DOHH2 (cell line): ENCODE data around the gene MEOX2.

Experiments
- H3F3A ChIP-seq: fragments of 200-600 bp; sonication (generic), shearing (Covaris generic); 2 replicates; pipeline ENCODE4 v1.6.0; 2016; ENCODE audit warnings: antibody characterized with exemption, mild to moderate bottlenecking; ENCODE audit not compliant: control insufficient read depth, insufficient read depth
- H3K27ac ChIP-seq: fragments of 200-600 bp; sonication (generic); 2 replicates; pipeline ENCODE4 v1.5.1; 2014; ENCODE audit warnings: low read depth, mild to moderate bottlenecking, low read length, moderate library complexity
- H3K27me3 ChIP-seq: fragments of 200-600 bp; sonication (generic); 2 replicates; pipeline ENCODE4 v1.6.1; 2014; ENCODE audit warnings: mild to moderate bottlenecking, low read length, mixed read lengths; ENCODE audit not compliant: control insufficient read depth
- H3K36me3 ChIP-seq: fragments of 200-600 bp; sonication (generic); 2 replicates; pipeline ENCODE4 v1.6.1; 2014; ENCODE audit warnings: mild to moderate bottlenecking, low read length, moderate library complexity, mixed read lengths; ENCODE audit not compliant: control insufficient read depth
- H3K4me1 ChIP-seq: fragments of 200-600 bp; sonication (generic); 2 replicates; pipeline ENCODE4 v1.6.1; 2014; ENCODE audit warnings: mild to moderate bottlenecking, low read length, mixed read lengths; ENCODE audit not compliant: control insufficient read depth
- H3K4me2 ChIP-seq: fragments of 200-600 bp; sonication (generic); 2 replicates; pipeline ENCODE4 v1.6.0; 2014; ENCODE audit warnings: mild to moderate bottlenecking, low read length, moderate library complexity
- H3K4me3 ChIP-seq: fragments of 200-600 bp; sonication (generic); 2 replicates; pipeline ENCODE4 v1.5.1; 2014; ENCODE audit warnings: mild to moderate bottlenecking, low read length, mixed read lengths
- H3K79me2 ChIP-seq: fragments of 200-600 bp; sonication (generic); 2 replicates; pipeline ENCODE4 v1.6.1; 2014; ENCODE audit warnings: mild to moderate bottlenecking, low read length, mixed read lengths; ENCODE audit not compliant: control insufficient read depth
- H3K9me2 ChIP-seq: fragments of 200-600 bp; sonication (generic); replicated peaks from 2 replicates; pipeline ENCODE4 v1.6.1; 2014; ENCODE audit warnings: mild to moderate bottlenecking, low read length, mixed read lengths; ENCODE audit not compliant: control insufficient read depth
- H3K9me3 ChIP-seq: fragments of 200-600 bp; sonication (generic); 2 replicates; pipeline ENCODE4 v1.6.1; 2014; ENCODE audit warnings: antibody characterized with exemption, low read length, mixed read lengths; ENCODE audit not compliant: control insufficient read depth, insufficient read depth
- H4K20me1 ChIP-seq: fragments of 200-600 bp; sonication (generic); 2 replicates; pipeline ENCODE4 v1.6.0; 2014; ENCODE audit warnings: low read depth, mild to moderate bottlenecking, antibody characterized with exemption, low read length, moderate library complexity; ENCODE audit not compliant: control insufficient read depth, insufficient read depth
- EZH2phosphoT487 ChIP-seq: fragments of 200-600 bp; sonication (generic); IDR thresholded peaks from 2 replicates; pipeline ENCODE4 v1.6.1; 2017; ENCODE audit warnings: borderline replicate concordance, mild to moderate bottlenecking, antibody characterized with exemption, low read length, moderate library complexity, mixed read lengths
- TF ChIP-seq, protein P1 (sequence below): fragments of 200-600 bp; sonication (generic); IDR thresholded peaks from one replicate; pipeline ENCODE4 v1.5.1; 2014; ENCODE audit warnings: antibody characterized with exemption, mild to moderate bottlenecking, low read depth, low read length; ENCODE audit not compliant: poor library complexity, severe bottlenecking

The MEOX2 gene

DNA sequence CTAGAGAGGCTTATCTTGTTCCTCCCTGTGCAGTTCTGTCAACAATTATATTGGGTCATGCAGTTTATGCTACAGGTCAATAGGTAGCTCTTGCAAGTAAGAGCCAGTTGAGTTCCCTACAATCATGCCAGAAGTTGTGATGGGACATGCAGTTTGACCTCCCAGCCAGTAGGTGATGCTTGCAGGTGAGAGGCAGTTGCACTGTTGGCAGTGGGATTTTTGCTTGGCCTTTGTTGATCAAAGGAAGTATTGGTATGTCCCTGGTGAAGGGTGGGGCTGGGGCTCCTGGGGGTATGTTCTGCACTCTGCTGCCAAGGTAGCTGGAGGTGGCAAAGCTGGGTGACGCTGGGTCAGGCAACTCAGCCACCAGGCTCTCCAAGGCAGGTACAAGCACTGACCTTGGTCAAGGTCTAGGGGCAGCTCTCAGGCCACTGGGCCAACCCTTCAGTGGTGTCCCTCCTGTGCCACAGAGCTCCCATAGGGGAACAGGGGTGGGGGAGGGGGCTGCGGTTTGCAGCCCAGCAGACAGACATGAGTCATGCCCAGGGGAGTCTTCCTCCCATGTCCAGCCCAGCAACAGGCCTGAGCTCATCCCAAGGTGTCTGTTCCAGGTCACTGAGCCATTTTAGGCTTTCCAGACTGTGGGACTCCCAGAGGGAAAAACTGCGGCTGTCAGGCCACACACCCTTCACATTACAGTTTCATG is 43.3 kb downstream of the MEOX2 start:
- Histone ChIP-seq H3K27ac (no peak overlapping the region), H4K20me1 (no peaks in the 10 kb centered on the region), H3K36me3 (no peaks in the 10 kb centered on the region), H3K4me1 (no peaks in the 10 kb centered on the region), H3K4me3 (no peak overlapping the region), H3K4me2 (no peak overlapping the region), H3F3A (no peaks in the 10 kb centered on the region), H3K27me3 (no peaks in the 10 kb centered on the region), H3K9me2 (no peaks in the 10 kb centered on the region), H3K79me2 (no peaks in the 10 kb centered on the region), H3K9me3 (peaks cover 6% of the 10 kb centered on the region; the same call in 1 of the 2 replicates)
- TF ChIP-seq EZH2phosphoT487: no peak
- TF ChIP-seq, protein P1, sequence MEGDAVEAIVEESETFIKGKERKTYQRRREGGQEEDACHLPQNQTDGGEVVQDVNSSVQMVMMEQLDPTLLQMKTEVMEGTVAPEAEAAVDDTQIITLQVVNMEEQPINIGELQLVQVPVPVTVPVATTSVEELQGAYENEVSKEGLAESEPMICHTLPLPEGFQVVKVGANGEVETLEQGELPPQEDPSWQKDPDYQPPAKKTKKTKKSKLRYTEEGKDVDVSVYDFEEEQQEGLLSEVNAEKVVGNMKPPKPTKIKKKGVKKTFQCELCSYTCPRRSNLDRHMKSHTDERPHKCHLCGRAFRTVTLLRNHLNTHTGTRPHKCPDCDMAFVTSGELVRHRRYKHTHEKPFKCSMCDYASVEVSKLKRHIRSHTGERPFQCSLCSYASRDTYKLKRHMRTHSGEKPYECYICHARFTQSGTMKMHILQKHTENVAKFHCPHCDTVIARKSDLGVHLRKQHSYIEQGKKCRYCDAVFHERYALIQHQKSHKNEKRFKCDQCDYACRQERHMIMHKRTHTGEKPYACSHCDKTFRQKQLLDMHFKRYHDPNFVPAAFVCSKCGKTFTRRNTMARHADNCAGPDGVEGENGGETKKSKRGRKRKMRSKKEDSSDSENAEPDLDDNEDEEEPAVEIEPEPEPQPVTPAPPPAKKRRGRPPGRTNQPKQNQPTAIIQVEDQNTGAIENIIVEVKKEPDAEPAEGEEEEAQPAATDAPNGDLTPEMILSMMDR: no peak

- no peaks in the 10 kb centered on the region for H3K9me2 ChIP-seq
- no peak overlapping the region for H3K4me3 ChIP-seq
- no peak overlapping the region for H3K27ac ChIP-seq
- no peaks in the 10 kb centered on the region for H3K9me3 ChIP-seq
- no peak for TF ChIP-seq EZH2phosphoT487
- TF ChIP-seq, protein P1: no peak
- no peaks in the 10 kb centered on the region for H3F3A ChIP-seq
- no peaks in the 10 kb centered on the region for H3K4me1 ChIP-seq
- H3K36me3 ChIP-seq: no peaks in the 10 kb centered on the region
- H3K27me3 ChIP-seq: no peaks in the 10 kb centered on the region
- H3K4me2 ChIP-seq: no peak overlapping the region
- no peaks in the 10 kb centered on the region for H4K20me1 ChIP-seq
- no peaks in the 10 kb centered on the region for H3K79me2 ChIP-seq
These were observed 57.6 kb downstream of the MEOX2 start for GRCh38 chr7:15628876-15629275.

- H3K4me1 ChIP-seq: no peaks in the 10 kb centered on the region
- H3K4me3 ChIP-seq: no peak overlapping the region
- no peaks in the 10 kb centered on the region for H3K27me3 ChIP-seq
- H3K9me3 ChIP-seq: no peaks in the 10 kb centered on the region
- no peaks in the 10 kb centered on the region for H3K79me2 ChIP-seq
- no peaks in the 10 kb centered on the region for H3F3A ChIP-seq
- no peaks in the 10 kb centered on the region for H3K9me2 ChIP-seq
- TF ChIP-seq, protein P1: no peak
- TF ChIP-seq EZH2phosphoT487: no peak
- no peaks in the 10 kb centered on the region for H3K36me3 ChIP-seq
- no peak overlapping the region for H3K27ac ChIP-seq
- no peak overlapping the region for H3K4me2 ChIP-seq
- no peaks in the 10 kb centered on the region for H4K20me1 ChIP-seq
These were observed 60.4 kb downstream of the MEOX2 start for GRCh38 chr7:15626041-15626440.
